ENCODE results near the gene SPINT3. TPM values are rescaled to one million over a fixed set of nuclear protein-coding genes. Genes with fewer than 3 reads are reported as not detected.
"Not testable (repeated sequence)": the region's sequence is repeated elsewhere in the genome, so short reads cannot be mapped to it uniquely, and the experiment has no call there.

The SPINT3 gene
- total RNA-seq, 1 experiment from 2014 or later: not detected

DNA sequence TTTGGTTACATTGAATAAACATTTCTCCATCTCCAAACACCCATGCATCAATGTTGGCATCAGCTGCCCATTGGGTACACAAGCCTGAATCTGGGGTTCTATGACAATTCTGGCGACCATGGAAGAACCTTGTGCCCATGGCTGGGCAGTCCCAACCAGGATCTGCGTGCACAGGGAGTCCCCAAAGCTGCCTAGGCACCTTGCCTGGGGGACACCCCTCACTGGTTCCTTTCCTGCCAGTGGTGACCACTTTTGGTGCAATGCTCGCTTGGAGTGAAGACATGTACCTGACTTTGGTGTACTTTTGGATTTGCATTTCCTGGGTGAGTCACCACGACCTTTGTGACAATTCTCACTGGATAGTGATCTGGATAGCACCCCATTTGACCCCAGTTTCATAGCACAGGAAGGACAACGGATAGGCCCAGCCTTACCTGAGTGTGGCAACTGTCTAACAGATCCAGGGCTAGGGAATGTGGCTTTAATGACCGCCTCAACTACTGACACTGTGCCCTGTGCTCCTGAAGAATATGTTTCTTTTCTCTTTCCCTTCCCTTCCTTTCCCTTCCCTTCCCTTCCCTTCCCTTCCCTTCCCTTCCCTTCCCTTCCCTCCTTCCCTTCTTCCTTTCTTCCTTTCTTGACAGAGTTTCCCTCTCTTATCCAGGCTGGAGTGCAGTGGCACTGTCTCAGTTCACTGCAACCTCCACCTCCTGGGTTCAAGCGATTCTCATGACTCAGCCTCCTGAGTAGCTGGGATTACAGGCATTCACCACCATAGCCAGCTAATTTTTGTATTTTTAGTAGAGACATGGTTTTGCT, 7.1 kb downstream of the SPINT3 start:
- in situ Hi-C loops (cut with HindIII; ENCODE audit: low pct_unique_long_range_greater_than_20kb, low sequenced_read_pairs): no loop called here
- no peak for DNase-seq (ENCODE audit: low read depth, low spot score)

DNA sequence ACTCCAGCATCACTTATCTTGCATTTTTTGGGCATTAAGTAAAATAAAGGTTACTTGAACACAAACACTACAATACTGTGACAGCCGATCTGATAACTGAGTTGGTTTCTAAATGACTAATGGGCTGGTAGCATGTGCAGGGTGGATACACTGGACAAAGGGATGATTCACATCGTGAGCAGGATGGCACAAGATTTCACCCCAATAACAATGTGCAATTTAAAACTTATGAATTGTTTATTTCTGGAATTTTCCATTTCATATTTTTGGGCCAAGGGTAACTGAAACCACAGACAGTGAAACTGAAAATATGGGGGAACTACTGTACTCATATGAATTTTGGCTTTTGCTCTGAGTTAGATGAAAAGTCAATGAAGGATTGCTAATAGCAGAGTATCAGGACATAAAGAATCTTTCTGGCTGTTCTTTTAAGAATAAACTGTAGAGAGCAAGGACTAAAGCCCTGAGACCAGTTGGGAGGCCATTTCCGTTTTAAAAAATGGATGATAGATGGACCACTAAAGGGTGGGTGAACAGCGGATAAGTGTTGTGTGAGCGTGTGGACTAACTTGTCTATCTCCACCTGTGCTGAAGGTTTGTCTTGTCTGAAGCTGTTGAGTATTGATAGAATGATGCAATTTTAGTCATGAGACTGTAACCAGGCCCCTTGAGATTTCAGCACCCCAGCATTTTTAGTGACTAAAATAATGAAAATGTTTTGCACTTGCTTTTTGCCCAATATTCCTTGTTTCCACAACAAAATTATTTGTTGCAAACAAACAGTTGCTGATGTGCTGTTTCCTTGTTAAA, 8.2 kb downstream of the SPINT3 start:
- in situ Hi-C loops (cut with HindIII; ENCODE audit: low pct_unique_long_range_greater_than_20kb, low sequenced_read_pairs): no loop called here
- DNase-seq (ENCODE audit: low read depth, low spot score): peak; percentile 39

DNA sequence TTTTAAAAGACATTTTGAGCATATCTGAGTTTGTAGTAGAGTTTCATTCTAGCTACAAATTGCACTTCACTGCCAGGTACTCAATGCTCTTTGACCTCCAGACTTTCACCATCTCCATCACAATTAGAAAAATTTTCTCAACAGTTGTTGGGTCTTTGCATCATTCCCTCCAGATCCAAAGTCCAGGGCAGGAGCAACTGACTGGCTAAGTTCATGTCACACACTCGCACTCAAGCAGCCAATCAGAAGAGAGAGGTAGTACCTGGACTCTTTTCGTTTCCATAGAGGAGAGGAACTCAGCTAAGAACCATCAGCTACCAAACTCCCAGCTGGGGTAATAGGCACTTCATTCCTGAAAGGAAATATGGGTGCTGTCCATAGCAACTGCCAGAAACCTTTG, 9.0 kb downstream of the SPINT3 start:
- in situ Hi-C loops (cut with HindIII; ENCODE audit: low pct_unique_long_range_greater_than_20kb, low sequenced_read_pairs): no loop called here
- DNase-seq (ENCODE audit: low read depth, low spot score): no peak

DNA sequence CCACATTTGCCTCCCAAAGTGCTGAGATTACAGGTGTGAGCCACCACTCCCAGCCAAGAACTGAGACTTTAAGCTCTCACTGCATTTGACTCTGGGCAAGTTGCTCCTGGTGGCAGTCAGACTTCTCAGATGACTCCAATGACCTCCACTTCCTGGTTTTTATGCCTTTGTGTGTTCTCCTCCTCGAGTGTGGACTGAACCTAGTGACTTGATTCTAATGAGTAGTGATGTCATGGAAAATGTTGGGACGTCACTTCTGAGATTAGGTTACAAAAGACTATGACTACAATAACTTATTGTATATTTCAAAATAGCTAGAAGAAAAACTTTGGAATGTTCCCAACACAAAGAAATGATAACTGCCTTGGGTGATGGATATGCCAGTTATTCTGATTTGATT, 12.0 kb downstream of the SPINT3 start:
- DNase-seq (ENCODE audit: low read depth, low spot score): no peak
- in situ Hi-C loops (cut with HindIII; ENCODE audit: low pct_unique_long_range_greater_than_20kb, low sequenced_read_pairs): no loop called here

DNA sequence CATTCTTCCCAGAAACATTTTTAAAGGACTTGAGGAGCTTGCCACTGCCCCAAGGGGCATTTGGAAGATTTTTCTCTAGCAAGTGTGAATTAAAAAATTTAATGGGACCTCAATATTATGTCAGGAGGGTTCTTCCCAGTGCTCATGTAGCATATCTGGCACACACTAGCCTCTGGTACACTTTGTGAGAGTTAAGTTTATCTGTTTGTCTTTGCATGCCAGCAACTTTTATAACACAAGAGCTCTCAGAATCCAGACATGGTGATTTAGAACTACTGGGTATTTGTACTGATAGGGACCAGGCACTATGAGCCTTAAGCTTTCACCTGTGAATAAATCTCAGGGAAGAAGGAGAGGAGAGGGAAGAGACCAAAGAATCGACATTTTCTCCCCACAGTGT, 12.9 kb downstream of the SPINT3 start:
- in situ Hi-C loops (cut with HindIII; ENCODE audit: low pct_unique_long_range_greater_than_20kb, low sequenced_read_pairs): no loop called here
- DNase-seq (ENCODE audit: low read depth, low spot score): no peak

DNA sequence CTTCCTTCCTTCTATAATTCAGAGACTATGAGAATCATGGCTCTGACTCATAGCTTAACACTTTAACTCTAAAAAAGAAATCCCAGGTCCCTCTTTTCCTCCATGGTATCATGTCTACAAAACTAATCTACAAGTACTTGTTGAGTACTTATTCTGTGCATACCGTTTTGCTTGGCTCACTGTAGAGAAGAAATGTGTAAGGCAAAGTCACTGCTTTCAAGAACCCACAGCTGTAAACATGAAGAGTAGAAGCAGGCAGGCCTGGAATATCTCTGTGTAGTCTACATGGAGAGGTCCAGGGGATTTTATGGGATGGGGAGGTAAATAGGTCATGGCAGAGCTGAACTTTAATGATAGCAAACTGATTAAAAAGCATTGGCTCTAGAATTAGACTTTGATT, 13.8 kb downstream of the SPINT3 start:
- in situ Hi-C loops (cut with HindIII; ENCODE audit: low pct_unique_long_range_greater_than_20kb, low sequenced_read_pairs): no loop called here
- no peak for DNase-seq (ENCODE audit: low read depth, low spot score)

DNA sequence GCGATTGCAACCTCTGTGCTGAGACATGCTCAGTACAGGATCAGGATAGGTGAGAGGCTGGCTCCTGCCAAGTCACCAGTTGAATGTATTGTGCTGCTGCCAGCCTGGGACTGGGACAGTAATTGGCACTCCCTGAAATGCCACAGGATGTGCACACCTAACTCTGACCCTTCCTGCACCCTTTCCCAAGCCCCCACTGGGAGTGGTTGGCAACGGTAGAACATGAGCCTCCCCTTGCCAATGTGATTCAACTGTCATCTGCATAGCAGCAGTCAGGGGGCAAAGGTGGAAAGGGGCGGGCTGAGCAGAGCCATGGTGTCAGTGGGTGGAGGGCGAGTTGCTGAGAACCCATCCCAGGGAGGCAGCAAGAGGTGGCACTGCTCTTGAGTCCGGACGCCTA, 15.4 kb downstream of the SPINT3 start:
- DNase-seq (ENCODE audit: low read depth, low spot score): no peak
- in situ Hi-C loops (cut with HindIII; ENCODE audit: low pct_unique_long_range_greater_than_20kb, low sequenced_read_pairs): no loop called here

DNA sequence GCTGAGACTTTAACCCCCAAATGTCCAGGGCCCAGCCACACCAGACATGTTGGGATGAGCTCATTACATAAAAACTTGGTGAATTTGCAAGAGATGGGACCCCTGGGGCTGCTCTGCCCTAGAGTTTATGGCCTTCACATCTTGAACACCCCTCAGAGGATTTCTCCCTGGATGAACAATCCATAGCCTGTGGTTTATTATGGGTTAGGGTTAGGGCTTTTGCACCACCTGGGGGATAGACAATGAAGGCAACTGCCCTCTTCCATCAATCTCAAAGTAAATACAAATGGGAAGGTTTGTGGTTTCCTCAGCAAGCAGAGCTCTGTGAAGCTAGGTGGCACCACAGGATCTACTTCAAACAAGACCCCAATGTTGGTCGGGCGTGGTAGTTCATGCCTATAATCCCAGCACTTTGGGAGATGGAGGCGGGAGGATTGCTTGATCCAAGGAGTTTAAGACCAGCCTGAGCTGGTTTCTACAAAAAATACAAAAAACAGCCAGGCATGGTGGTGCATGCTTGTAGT, 17.4 kb downstream of the SPINT3 start:
- in situ Hi-C loops (cut with HindIII; ENCODE audit: low pct_unique_long_range_greater_than_20kb, low sequenced_read_pairs): no loop called here
- no peak for DNase-seq (ENCODE audit: low read depth, low spot score)

DNA sequence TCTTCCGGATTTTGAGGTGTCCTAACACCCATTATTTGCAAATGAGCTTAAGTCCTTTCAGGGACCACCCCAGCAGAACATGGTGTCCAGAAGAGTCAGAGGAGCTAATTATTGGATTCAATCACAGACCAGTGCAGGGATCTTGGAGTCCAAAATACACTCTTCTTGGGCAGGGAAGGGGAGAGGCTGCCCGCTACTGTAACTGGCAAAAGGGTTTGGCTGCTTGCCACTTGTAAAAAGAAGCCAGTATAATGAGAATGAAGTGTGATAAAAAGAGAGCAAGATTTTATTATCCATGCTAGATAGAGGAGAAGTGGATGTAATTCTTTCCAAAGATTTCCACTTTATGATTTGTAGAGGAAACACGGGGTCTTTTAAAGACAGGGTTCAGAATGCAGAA, 19.3 kb downstream of the SPINT3 start:
- no peak for DNase-seq (ENCODE audit: low read depth, low spot score)
- in situ Hi-C loops (cut with HindIII; ENCODE audit: low pct_unique_long_range_greater_than_20kb, low sequenced_read_pairs): no loop called here

DNA sequence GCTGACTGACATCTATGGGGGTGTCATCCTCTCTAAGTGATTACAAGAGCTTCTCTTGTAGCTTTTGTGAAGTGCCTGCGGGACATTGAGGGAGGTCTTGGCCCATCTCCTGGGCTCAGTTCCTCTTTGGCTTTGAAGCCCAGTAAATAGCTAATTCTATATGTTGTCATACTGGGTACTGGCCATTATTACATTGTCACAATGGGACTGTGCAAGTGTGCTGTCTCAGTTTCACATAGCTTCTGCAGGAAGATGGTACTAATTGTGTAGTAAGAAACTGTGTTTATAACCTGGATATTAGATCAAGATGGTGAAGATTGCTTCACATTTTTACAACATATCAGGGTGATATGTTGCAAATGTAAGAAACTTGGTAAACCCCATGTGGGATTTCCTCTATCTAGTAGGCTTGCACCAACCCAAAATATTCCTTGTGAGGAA, 19.9 kb downstream of the SPINT3 start:
- DNase-seq (ENCODE audit: low read depth, low spot score): no peak
- in situ Hi-C loops (cut with HindIII; ENCODE audit: low pct_unique_long_range_greater_than_20kb, low sequenced_read_pairs): no loop called here

DNA sequence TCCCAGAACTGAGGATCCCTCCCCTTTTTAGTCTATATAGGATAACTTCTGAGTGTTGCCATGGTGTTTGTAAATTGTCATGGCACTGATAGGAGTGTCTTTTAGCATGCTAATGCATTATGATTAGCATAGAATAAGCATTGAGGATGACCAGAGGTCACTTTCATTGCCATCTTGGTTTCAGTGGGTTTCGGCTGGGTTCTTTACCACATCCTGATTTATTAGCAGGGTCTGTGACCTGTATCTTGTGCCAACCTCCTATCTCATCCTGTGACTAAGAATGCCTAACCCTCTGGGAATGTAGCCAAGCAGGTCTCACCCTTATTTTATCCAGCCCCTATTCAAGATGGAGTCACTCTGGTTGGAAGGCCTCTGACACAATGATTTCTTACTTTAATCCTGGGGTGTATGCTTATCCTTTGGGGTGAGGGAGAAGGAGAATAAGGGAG, 26.3 kb downstream of the SPINT3 start:
- in situ Hi-C loops (cut with HindIII; ENCODE audit: low pct_unique_long_range_greater_than_20kb, low sequenced_read_pairs): no loop called here
- DNase-seq (ENCODE audit: low read depth, low spot score): no peak

DNA sequence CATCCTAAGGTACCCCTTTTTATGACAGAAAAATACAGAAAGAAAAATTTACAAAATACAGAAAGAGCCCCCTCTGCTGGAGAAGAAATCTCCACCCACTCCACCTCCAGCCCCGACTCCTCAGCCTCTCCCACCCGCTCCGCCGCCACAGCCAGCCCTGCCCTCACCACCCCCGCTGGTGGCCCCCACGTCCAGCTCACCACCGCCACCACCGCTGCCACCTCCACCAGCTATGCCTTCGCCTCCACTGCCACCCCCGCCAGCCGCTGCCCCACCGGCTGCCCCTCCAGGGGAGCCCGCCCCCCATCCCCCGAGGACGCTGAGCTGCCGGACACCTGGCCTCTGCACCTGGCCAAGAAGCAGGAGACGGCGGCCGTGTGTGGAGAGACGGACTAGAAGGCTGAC, 28.2 kb downstream of the SPINT3 start:
- in situ Hi-C loops (cut with HindIII; ENCODE audit: low pct_unique_long_range_greater_than_20kb, low sequenced_read_pairs): no loop called here
- peak; percentile 22 for DNase-seq (ENCODE audit: low read depth, low spot score)

DNA sequence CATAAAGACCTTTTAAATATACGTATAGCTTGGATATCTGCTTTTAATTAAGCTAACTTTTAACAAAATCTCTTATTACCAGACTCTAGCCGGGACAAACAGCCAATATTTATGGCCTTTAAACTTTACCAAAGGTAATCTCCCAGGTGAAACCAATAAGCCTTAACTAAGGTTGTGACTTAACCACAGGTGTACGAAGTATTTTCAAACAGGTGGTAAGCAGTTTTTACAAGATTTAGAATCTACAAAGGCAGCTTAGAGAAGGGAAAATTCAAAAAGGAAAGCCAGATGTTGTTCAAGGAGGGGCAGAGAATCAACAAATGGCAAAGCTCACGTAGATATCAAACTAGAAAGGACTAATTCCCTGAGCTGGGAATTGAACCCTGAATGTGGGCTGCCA, 30.0 kb downstream of the SPINT3 start:
- in situ Hi-C loops (cut with HindIII; ENCODE audit: low pct_unique_long_range_greater_than_20kb, low sequenced_read_pairs): no loop called here
- DNase-seq (ENCODE audit: low read depth, low spot score): no peak

DNA sequence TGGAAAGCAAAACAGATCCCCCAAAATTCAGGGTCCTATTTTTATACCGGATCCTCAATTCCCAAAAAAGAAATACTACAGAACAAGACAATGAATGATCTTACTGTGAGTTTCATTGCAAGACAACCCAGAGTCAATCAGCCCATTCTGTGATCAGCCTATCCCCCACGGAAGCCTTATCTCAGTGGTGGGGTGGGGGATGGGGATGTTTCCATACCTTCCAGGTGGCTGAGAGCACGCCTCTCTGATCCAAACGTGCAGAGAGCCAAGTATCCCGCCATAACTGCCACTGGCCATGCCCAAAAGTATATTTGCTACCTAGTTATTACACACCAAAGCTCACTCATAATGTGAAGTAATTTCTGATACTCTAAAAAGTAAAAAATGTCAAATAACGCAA, 30.7 kb downstream of the SPINT3 start:
- no peak for DNase-seq (ENCODE audit: low read depth, low spot score)
- in situ Hi-C loops (cut with HindIII; ENCODE audit: low pct_unique_long_range_greater_than_20kb, low sequenced_read_pairs): no loop called here

DNA sequence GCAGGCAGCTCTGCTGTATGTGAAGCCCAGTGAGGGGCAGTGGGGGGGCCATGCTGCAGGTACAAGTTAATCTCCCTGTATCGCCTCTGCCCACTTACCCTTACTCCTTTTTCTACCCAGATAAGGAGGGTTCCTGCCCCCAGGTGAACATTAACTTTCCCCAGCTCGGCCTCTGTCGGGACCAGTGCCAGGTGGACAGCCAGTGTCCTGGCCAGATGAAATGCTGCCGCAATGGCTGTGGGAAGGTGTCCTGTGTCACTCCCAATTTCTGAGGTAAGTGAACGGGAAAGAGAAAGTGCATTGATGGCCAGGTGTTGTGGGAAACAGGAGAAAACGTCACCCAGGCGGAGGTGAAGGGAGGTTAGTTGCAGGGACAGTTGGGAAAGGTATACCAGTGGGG, 35.6 kb downstream of the SPINT3 start:
- in situ Hi-C loops (cut with HindIII; ENCODE audit: low pct_unique_long_range_greater_than_20kb, low sequenced_read_pairs): no loop called here
- DNase-seq (ENCODE audit: low read depth, low spot score): no peak

DNA sequence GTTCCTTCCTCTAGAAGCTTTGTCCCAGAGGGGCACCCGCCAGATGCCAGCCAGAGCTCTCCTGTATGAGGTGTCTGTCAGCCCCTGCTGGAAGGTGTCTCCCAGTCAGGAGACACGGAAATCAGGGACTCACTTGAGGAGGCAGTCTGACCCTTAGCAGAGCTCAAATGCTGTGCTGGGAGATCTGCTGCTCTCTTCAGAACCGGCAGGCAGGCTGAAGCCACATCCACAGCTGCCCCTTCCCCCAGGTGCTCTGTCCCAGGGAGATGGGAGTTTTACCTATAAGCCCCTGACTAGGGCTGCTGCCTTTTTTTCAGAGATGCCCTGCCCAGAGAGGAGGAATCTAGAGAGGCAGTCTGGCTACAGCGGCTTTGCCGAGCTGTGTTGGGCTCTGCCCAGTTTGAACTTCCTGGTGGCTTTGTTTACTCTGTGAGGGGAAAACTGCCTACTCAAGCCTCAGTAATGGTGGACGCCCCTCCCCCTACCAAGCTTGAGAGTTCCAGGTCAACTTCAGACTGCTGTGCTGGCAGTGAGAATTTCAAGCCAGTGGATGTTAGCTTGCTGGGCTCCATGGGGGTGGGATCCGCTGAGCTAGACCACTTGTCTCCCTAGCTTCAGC, 37.8 kb downstream of the SPINT3 start:
- in situ Hi-C loops (cut with HindIII; ENCODE audit: low pct_unique_long_range_greater_than_20kb, low sequenced_read_pairs): not testable (repeated sequence)

DNA sequence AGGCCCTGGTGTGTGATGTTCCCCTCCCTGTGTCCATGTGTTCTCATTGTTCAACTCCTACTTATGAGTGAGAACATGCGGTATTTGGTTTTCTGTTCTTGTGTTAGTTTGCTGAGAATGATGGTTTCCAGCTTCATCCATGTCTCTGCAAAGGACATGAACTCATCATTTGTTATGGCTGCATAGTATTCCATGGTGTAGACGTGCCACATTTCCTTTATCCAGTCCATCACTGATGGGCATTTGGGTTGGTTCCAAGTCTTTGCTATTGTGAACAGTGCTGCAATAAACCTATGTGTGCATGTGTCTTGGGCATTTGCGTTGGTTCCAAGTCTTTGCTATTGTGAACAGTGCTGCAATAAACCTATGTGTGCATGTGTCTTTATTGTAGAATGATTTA, 43.1 kb downstream of the SPINT3 start:
- in situ Hi-C loops (cut with HindIII; ENCODE audit: low pct_unique_long_range_greater_than_20kb, low sequenced_read_pairs); DNase-seq (ENCODE audit: low read depth, low spot score): not testable (repeated sequence)

More for the DNA sequence above, 37.8 kb downstream of the SPINT3 start:
- not testable (repeated sequence) for DNase-seq (ENCODE audit: low read depth, low spot score)

DNA sequence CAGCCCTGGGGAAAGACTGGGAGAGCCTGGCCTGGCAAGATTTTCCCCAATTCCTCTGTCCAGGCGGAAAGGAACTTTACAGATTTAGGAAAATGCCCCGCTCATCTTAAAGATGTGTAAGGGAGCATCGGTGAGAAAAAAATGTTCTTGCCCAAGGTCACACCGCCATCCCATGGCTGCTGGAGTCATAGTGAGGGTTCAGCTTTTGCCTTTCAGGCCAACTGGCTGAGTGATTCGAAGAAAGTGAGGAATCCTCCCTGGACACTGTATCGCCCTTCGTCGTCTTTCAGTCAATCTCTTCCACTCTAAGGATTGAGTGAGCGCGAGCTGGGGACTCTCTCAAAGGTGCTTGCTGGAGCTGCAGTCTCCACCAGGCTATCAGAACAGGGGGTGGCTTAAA, 44.5 kb downstream of the SPINT3 start:
- in situ Hi-C loops (cut with HindIII; ENCODE audit: low pct_unique_long_range_greater_than_20kb, low sequenced_read_pairs): no loop called here
- DNase-seq (ENCODE audit: low read depth, low spot score): no peak

Data from SK-MEL-5 (cell line).